Esophagus muscularis mucosa (tissue), 4 donors: Measurements from ENCODE around the gene GDF7. TPM values are rescaled to one million over a fixed set of nuclear protein-coding genes. Genes with fewer than 3 reads are reported as not detected.

Experiments
- DNase-seq: peaks from one replicate; pipeline ENCODE4 v3.0.0-alpha.2; 2017; ENCODE audit errors: extremely low spot score
- H3K27ac ChIP-seq, 4 donors: fragments of 200-600 bp; sonication (generic); replicated peaks in 1 of 4; 1 replicate in 3 of 4; 2 replicates in 1 of 4; pipeline ENCODE4 v1.5.1; 2016 to 2019; ENCODE audit warnings: mild to moderate bottlenecking in 1 of 4
- H3K27me3 ChIP-seq, 4 donors: fragments of 200-600 bp; sonication (generic); one replicate each; pipeline versions ENCODE4 v1.5.1 to v1.6.0; 2016 to 2019
- H3K36me3 ChIP-seq, 4 donors: fragments of 200-600 bp; sonication (generic); one replicate each; pipeline ENCODE4 v1.5.1; 2016 to 2019
- H3K4me1 ChIP-seq, 4 donors: fragments of 200-600 bp; sonication (generic); one replicate each; pipeline ENCODE4 v1.5.1; 2016 to 2019
- H3K4me3 ChIP-seq, 4 donors: fragments of 200-600 bp; sonication (generic); 1 replicate in 2 of 4; 2 replicates in 2 of 4; pipeline ENCODE4 v1.5.1; 2016 to 2019; ENCODE audit warnings: mild to moderate bottlenecking in 4 of 4, moderate library complexity in 1 of 4
- H3K9me3 ChIP-seq, 4 donors: fragments of 200-600 bp; sonication (generic); 1 replicate in 3 of 4; 2 replicates in 1 of 4; pipeline ENCODE4 v1.5.1; 2016 to 2019
- EP300 ChIP-seq: sonication (generic); formaldehyde crosslinking; IDR thresholded peaks from one replicate; pipeline ENCODE4 v1.6.1; 2017; ENCODE audit warnings: antibody characterized with exemption
- POLR2A ChIP-seq: fragments of 450-650 bp; IDR thresholded peaks from one replicate; pipeline ENCODE4 v1.6.1; 2017; ENCODE audit warnings: antibody characterized with exemption, moderate library complexity, mild to moderate bottlenecking, low read depth
- POLR2AphosphoS5 ChIP-seq, 2 donors: sonication (generic); formaldehyde crosslinking; IDR thresholded peaks; one replicate each; pipeline ENCODE4 v1.6.1; 2017; ENCODE audit warnings: antibody characterized with exemption in 2 of 2
- WGBS: methylation state at CpG from one replicate; pipeline ENCODE4 v1.1.5; 2018; 5-methylcytosine and 5-hydroxymethylcytosine counted together
- intact Hi-C: fragments of 100-400 bp; cut with DNase I; formaldehyde crosslinking; loops from one replicate; pipeline ENCODE4 v1.15.1; 2023
- total RNA-seq, 4 donors: library from RNA; depleted of rRNA; stranded (reverse); fragments of >200 nt; gene quantifications; one replicate each; pipeline versions ENCODE4 v1.1.0 to v1.2.1, GENCODE V29; 2016
- TF ChIP-seq, protein P1 (sequence below), 3 experiments: fragments of 200-600 bp in 2 of 3; fragments of 450-650 bp in 1 of 3; sonication (generic) in 2 of 3; IDR thresholded peaks; one replicate each; pipeline ENCODE4 v1.5.1; 2017 to 2019; ENCODE audit warnings: antibody characterized with exemption in 3 of 3, mild to moderate bottlenecking in 2 of 3, moderate library complexity in 1 of 3

GDF7 gene
- total RNA-seq, 4 donors from 2014 or later = 2.7 to 10.4 (median 7.4) TPM

DNA sequence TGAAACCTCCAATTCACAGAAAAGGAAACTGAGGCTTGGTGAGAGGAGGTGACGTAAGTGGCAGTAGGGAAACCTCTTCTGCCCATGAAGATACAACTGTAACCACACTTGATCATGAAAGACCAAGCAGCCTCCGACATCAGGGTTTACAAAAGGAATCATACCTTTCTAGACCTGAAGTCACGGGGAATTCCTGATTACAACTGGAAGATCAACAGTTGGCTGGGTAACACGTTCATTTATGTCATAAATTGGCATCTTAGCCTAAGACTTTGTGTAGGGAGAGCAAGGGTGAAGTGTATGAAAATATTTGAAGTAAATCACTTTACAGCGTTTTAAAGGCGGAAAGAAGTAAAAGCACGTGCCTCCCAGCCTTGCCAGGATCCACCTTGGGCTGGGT, 17.0 kb upstream of the GDF7 start:
- TF ChIP-seq EP300 (no peak), POLR2AphosphoS5 (IDR thresholded peaks at IDR 0.05) (no peak), POLR2A (no peak)
- TF ChIP-seq, protein P1, sequence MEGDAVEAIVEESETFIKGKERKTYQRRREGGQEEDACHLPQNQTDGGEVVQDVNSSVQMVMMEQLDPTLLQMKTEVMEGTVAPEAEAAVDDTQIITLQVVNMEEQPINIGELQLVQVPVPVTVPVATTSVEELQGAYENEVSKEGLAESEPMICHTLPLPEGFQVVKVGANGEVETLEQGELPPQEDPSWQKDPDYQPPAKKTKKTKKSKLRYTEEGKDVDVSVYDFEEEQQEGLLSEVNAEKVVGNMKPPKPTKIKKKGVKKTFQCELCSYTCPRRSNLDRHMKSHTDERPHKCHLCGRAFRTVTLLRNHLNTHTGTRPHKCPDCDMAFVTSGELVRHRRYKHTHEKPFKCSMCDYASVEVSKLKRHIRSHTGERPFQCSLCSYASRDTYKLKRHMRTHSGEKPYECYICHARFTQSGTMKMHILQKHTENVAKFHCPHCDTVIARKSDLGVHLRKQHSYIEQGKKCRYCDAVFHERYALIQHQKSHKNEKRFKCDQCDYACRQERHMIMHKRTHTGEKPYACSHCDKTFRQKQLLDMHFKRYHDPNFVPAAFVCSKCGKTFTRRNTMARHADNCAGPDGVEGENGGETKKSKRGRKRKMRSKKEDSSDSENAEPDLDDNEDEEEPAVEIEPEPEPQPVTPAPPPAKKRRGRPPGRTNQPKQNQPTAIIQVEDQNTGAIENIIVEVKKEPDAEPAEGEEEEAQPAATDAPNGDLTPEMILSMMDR (IDR thresholded peaks at IDR 0.05) = no peak
- Histone ChIP-seq H3K27me3 (no peaks in the 10 kb centered on the region), H3K9me3 (no peaks in the 10 kb centered on the region), H3K4me1 (peaks cover 28 to 59% (median 56%) of the 10 kb centered on the region in 4 donors), H3K4me3 (peak overlapping the region; percentile 76 to 96 (median 90)), H3K36me3 (peaks cover 0 to 22% (median 17%) of the 10 kb centered on the region in 4 donors), H3K27ac (peak overlapping the region; percentile 93 to 98 (median 98))
- WGBS = 50% methylated on average over 7 of the region's 7 CpGs
- intact Hi-C loops = no loop called here
- no peak for DNase-seq

DNA sequence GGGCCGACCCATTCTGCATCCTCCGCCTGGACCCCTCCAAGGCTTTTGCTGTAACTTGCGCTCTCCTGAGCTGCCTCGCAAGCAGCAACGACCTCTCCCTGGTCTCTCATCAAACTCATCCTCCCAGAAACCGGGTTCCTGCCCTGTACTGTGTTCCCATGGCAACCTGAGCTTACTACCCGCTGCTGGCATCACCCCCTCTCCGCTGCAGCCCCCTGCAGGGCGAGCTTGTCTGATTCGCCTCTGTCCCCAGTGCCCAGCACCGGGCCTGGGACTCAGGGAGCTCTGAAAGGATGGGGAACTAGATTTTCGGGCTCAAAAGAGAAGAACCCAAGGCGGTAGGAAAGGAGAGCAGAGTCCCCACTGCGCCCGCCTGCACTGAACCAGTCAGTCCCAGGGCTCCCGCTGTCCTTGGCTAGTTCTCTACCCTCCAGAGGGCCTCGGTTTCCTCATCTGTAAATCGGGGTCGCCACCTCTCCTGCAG, 16.5 kb upstream of the GDF7 start:
- Histone ChIP-seq H3K36me3 (peaks cover 0 to 17% (median 13%) of the 10 kb centered on the region in 4 donors), H3K9me3 (no peaks in the 10 kb centered on the region), H3K27me3 (no peaks in the 10 kb centered on the region), H3K4me3 (peak overlapping the region; percentile 76 to 96 (median 90)), H3K27ac (peak overlapping the region; percentile 93 to 98 (median 98)), H3K4me1 (peaks cover 28 to 59% (median 56%) of the 10 kb centered on the region in 4 donors)
- WGBS = 16% methylated on average over 8 of the region's 19 CpGs
- no peak for DNase-seq
- intact Hi-C loops = no loop called here
- TF ChIP-seq EP300 (no peak), POLR2AphosphoS5 (IDR thresholded peaks at IDR 0.05) (no peak), POLR2A (no peak)
- TF ChIP-seq, protein P1 (IDR thresholded peaks at IDR 0.05) = no peak

DNA sequence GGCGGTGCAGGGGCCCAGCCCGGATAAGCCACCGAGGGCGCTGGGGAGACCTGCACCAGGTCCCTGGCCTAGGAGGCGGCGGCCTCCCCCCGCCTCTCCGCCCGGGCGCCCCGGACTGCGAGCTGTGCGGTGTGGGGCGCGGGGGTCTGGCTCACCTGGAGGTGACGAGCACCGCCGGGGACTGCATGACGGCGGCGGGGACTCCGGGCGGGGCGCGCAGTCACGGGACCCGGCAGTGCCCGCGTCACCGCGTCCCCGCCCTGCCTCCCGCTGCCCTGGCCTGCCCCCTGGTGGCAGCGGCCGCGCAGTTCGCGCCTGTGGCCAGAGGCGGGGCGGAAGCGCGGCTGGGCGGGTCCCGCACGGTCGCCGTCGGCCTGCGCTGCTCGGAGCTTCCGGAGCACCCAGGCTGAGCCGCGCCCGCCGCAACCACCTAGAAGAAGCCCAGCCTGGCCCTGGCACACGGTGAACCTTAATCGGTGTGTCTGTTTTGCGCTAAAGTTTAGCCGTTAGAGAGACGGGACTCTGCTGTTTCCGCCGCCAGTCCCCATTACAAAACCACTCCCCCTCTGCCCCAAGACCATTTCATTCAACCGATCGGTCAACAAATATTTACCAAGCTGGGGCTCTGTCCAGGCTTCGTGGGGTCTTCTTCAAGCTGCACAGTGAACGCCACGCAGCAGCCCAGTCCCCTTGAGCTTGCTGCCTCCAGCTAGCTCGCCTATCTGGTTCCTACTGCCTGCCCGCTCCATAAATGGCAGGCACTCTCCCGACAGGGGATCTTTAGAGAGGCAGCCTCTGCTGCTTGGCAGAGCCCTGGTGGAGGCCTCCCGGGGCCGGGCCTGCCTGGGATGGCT, 15.8 kb upstream of the GDF7 start, which contains the start of gene HS1BP3:
Gene HS1BP3 (minus strand): TSS at position 222 of the 854 bp plus-strand sequence. CDS start 35 bp downstream, at position 187.
- 0% methylated on average over 12 of the region's 72 CpGs for WGBS
- peak; percentile 94 for DNase-seq
- Histone ChIP-seq H3K27me3 (no peaks in the 10 kb centered on the region), H3K4me3 (peak within 1 kb of the TSS; percentile 76 to 96 (median 90)), H3K36me3 (peaks cover 0 to 11% (median 7%) of the 10 kb centered on the region in 4 donors), H3K9me3 (no peaks in the 10 kb centered on the region), H3K4me1 (peaks cover 28 to 59% (median 56%) of the 10 kb centered on the region in 4 donors), H3K27ac (peak within 1 kb of the TSS; percentile 93 to 98 (median 98))
- intact Hi-C loops = no loop called here
- TF ChIP-seq POLR2A (peak; percentile 87), EP300 (no peak), POLR2AphosphoS5 (IDR thresholded peaks at IDR 0.05) (peak; percentile 82 to 97)
- TF ChIP-seq, protein P1 (IDR thresholded peaks at IDR 0.05) = peak; percentile 95 to 99 (median 99)

GRCh38 chr2:20651731-20652099, 15.2 kb upstream of the GDF7 start:
- Histone ChIP-seq H3K4me1 (peaks cover 28 to 53% (median 50%) of the 10 kb centered on the region in 4 donors), H3K4me3 (peak overlapping the region; percentile 76 to 96 (median 90)), H3K27ac (peak overlapping the region; percentile 93 to 98 (median 98)), H3K27me3 (no peaks in the 10 kb centered on the region), H3K36me3 (peaks cover 0 to 4% (median 1%) of the 10 kb centered on the region in 4 donors), H3K9me3 (no peaks in the 10 kb centered on the region)
- intact Hi-C loops = no loop called here
- TF ChIP-seq, protein P1 (IDR thresholded peaks at IDR 0.05) = no peak
- no peak for TF ChIP-seq EP300
- TF ChIP-seq POLR2A = no peak
- no peak for TF ChIP-seq POLR2AphosphoS5 (IDR thresholded peaks at IDR 0.05)
- 71% methylated on average over 7 of the region's 7 CpGs for WGBS
- no peak for DNase-seq
